Sigmoid colon (tissue), 4 donors: Measurements from ENCODE around the gene FBXO40.

Source experiments
- CTCF ChIP-seq, 4 experiments: fragments of 450-650 bp in 3 of 4; fragments of 200-600 bp in 1 of 4; IDR thresholded peaks; one replicate each; pipeline ENCODE4 v1.5.1; 2016 to 2019; ENCODE audit warnings: antibody characterized with exemption in 4 of 4, mild to moderate bottlenecking in 3 of 4, moderate library complexity in 2 of 4
- EP300 ChIP-seq, 4 donors: sonication (generic); formaldehyde crosslinking; IDR thresholded peaks; one replicate each; pipeline ENCODE4 v1.6.1; 2017; ENCODE audit warnings: antibody characterized with exemption in 4 of 4
- POLR2A ChIP-seq, 2 donors: fragments of 450-650 bp; IDR thresholded peaks; one replicate each; pipeline ENCODE4 v1.6.1; 2016; ENCODE audit warnings: antibody characterized with exemption in 2 of 2, mild to moderate bottlenecking in 2 of 2, moderate library complexity in 2 of 2
- POLR2AphosphoS5 ChIP-seq, 4 donors: sonication (generic); formaldehyde crosslinking; IDR thresholded peaks; one replicate each; pipeline ENCODE4 v1.6.1; 2017; ENCODE audit warnings: antibody characterized with exemption in 4 of 4

GRCh38 chr3:121637922-121638321 lies 44.7 kb downstream of the FBXO40 start:
- no peak for TF ChIP-seq CTCF (IDR thresholded peaks at IDR 0.05)
- TF ChIP-seq EP300 (IDR thresholded peaks at IDR 0.05) = no peak
- TF ChIP-seq POLR2A (IDR thresholded peaks at IDR 0.05) = no peak
- TF ChIP-seq POLR2AphosphoS5 (IDR thresholded peaks at IDR 0.05) = no peak
